ENCODE data around the gene RBM19. TPM values are rescaled to one million over a fixed set of nuclear protein-coding genes. Genes with fewer than 3 reads are reported as not detected.

Gene RBM19
- total RNA-seq, 1 donor from 2014 or later, result 77.0 TPM

- Mint-ChIP-seq H3K27ac (no peak overlapping the region), H3K36me3 (ENCODE audit: low read depth) (no peaks in the 10 kb centered on the region), H3K9me3 (no peaks in the 10 kb centered on the region), H3K4me3 (no peak overlapping the region), H3K27me3 (peaks cover 9% of the 10 kb centered on the region), H3K4me1 (no peaks in the 10 kb centered on the region)
- no peak for DNase-seq
- TF ChIP-seq CTCF (IDR thresholded peaks at IDR 0.05), result no peak
- intact Hi-C loops (cut with micrococcal nuclease), result no loop called here
- no peak for ATAC-seq (ENCODE audit: low read depth)
- POLR2A ChIA-PET, result interaction anchor here (0.6 kb wide), 1 partner anchor 1462 kb away, joined by 3 read pairs; no protein-coding TSS in a partner anchor
- CTCF ChIA-PET, result no interaction called here
Observed at GRCh38 chr12:113772505-113773030, 193.6 kb downstream of the RBM19 start.

GRCh38 chr12:113770389-113770865 is 195.7 kb downstream of the RBM19 start:
- no peak overlapping the region for H3K27ac Mint-ChIP-seq
- ChIA-PET POLR2A (no interaction called here), CTCF (no interaction called here)
- H3K36me3 Mint-ChIP-seq (ENCODE audit: low read depth), result no peaks in the 10 kb centered on the region
- ATAC-seq (ENCODE audit: low read depth), result no peak
- no peaks in the 10 kb centered on the region for H3K4me1 Mint-ChIP-seq
- intact Hi-C loops (cut with micrococcal nuclease), result no loop called here
- H3K27me3 Mint-ChIP-seq, result peaks cover 2% of the 10 kb centered on the region
- no peak overlapping the region for H3K4me3 Mint-ChIP-seq
- TF ChIP-seq CTCF (IDR thresholded peaks at IDR 0.05), result no peak
- H3K9me3 Mint-ChIP-seq, result peaks cover 2% of the 10 kb centered on the region
- DNase-seq, result no peak

GRCh38 chr12:113769305-113769704 is 196.8 kb downstream of the RBM19 start:
- CTCF ChIA-PET, result no interaction called here
- ATAC-seq (ENCODE audit: low read depth), result no peak
- no peak for DNase-seq

GRCh38 chr12:113768850-113769249 is 197.3 kb downstream of the RBM19 start:
- no peaks in the 10 kb centered on the region for H3K36me3 Mint-ChIP-seq (ENCODE audit: low read depth)
- peaks cover 2% of the 10 kb centered on the region for H3K27me3 Mint-ChIP-seq
- ChIA-PET CTCF (no interaction called here), POLR2A (no interaction called here)
- ATAC-seq (ENCODE audit: low read depth) (no peak), DNase-seq (no peak)
- H3K27ac Mint-ChIP-seq, result no peak overlapping the region
- no peaks in the 10 kb centered on the region for H3K4me1 Mint-ChIP-seq
- TF ChIP-seq CTCF (IDR thresholded peaks at IDR 0.05), result no peak
- H3K9me3 Mint-ChIP-seq, result peaks cover 2% of the 10 kb centered on the region
- intact Hi-C loops (cut with micrococcal nuclease), result no loop called here
- no peak overlapping the region for H3K4me3 Mint-ChIP-seq

More at GRCh38 chr12:113769305-113769704, 196.8 kb downstream of the RBM19 start:
- no peak overlapping the region for H3K4me3 Mint-ChIP-seq
- H3K9me3 Mint-ChIP-seq, result peaks cover 2% of the 10 kb centered on the region
- POLR2A ChIA-PET, result no interaction called here
- H3K27me3 Mint-ChIP-seq, result peaks cover 2% of the 10 kb centered on the region
- intact Hi-C loops (cut with micrococcal nuclease), result no loop called here
- H3K4me1 Mint-ChIP-seq, result no peaks in the 10 kb centered on the region
- no peaks in the 10 kb centered on the region for H3K36me3 Mint-ChIP-seq (ENCODE audit: low read depth)
- TF ChIP-seq CTCF (IDR thresholded peaks at IDR 0.05), result no peak
- no peak overlapping the region for H3K27ac Mint-ChIP-seq

GRCh38 chr12:113766879-113767878 is 198.9 kb downstream of the RBM19 start:
- no peak overlapping the region for H3K27ac Mint-ChIP-seq
- ChIA-PET POLR2A (no interaction called here), CTCF (no interaction called here)
- intact Hi-C loops (cut with micrococcal nuclease), result no loop called here
- ATAC-seq (ENCODE audit: low read depth) (no peak), DNase-seq (no peak)
- H3K27me3 Mint-ChIP-seq, result peaks cover 14% of the 10 kb centered on the region
- no peaks in the 10 kb centered on the region for H3K36me3 Mint-ChIP-seq (ENCODE audit: low read depth)
- TF ChIP-seq CTCF (IDR thresholded peaks at IDR 0.05), result no peak
- peaks cover 2% of the 10 kb centered on the region for H3K9me3 Mint-ChIP-seq
- no peak overlapping the region for H3K4me3 Mint-ChIP-seq
- H3K4me1 Mint-ChIP-seq, result no peaks in the 10 kb centered on the region
